RWPE2 (cell line): ENCODE data around the gene ZBTB2.
A peak's percentile ranks its signal among the peaks of the same experiment; 100 is the strongest.

ENCODE experiments used
- ATAC-seq: fragments of 200-7000 bp; cut with Tn5 transposase; 3 replicates; pipeline ENCODE4 v1.9.1; 2021; ENCODE audit warnings: low read depth
- DNase-seq: peaks from one replicate; pipeline ENCODE4 v3.0.0-alpha.2; 2020; ENCODE audit warnings: low spot score
- H3K27ac ChIP-seq: fragments of 450-650 bp; 2 replicates; pipeline ENCODE4 v1.5.1; 2017; ENCODE audit warnings: mild to moderate bottlenecking; ENCODE audit not compliant: poor library complexity, severe bottlenecking
- H3K27me3 ChIP-seq: fragments of 250-450 bp; sonication (Bioruptor Pico); 2 replicates; pipeline ENCODE4 v1.5.1; 2021; ENCODE audit warnings: mild to moderate bottlenecking, moderate library complexity; ENCODE audit not compliant: insufficient read depth, poor library complexity, severe bottlenecking
- H3K36me3 ChIP-seq: fragments of 250-450 bp; sonication (Bioruptor Pico); 2 replicates; pipeline ENCODE4 v1.5.1; 2020; ENCODE audit warnings: low read depth, mild to moderate bottlenecking, moderate library complexity
- H3K4me1 ChIP-seq: fragments of 250-450 bp; sonication (Bioruptor Pico); 2 replicates; pipeline ENCODE4 v1.5.1; 2021; ENCODE audit warnings: mild to moderate bottlenecking, moderate library complexity; ENCODE audit not compliant: insufficient read depth, poor library complexity, severe bottlenecking
- H3K4me3 ChIP-seq: fragments of 250-450 bp; sonication (Bioruptor Pico); 2 replicates; pipeline ENCODE4 v1.5.1; 2021; ENCODE audit warnings: mild to moderate bottlenecking, moderate library complexity; ENCODE audit not compliant: severe bottlenecking
- H3K9me3 ChIP-seq: fragments of 250-450 bp; sonication (Bioruptor Pico); 2 replicates; pipeline ENCODE4 v1.5.1; 2021; ENCODE audit warnings: mild to moderate bottlenecking, moderate library complexity; ENCODE audit not compliant: severe bottlenecking
- TF ChIP-seq, protein P1 (sequence below): fragments of 450-650 bp; IDR thresholded peaks from one replicate; pipeline ENCODE4 v1.5.1; 2017; ENCODE audit warnings: mild to moderate bottlenecking, moderate library complexity; ENCODE audit not compliant: poor library complexity, severe bottlenecking

ZBTB2 gene

DNA sequence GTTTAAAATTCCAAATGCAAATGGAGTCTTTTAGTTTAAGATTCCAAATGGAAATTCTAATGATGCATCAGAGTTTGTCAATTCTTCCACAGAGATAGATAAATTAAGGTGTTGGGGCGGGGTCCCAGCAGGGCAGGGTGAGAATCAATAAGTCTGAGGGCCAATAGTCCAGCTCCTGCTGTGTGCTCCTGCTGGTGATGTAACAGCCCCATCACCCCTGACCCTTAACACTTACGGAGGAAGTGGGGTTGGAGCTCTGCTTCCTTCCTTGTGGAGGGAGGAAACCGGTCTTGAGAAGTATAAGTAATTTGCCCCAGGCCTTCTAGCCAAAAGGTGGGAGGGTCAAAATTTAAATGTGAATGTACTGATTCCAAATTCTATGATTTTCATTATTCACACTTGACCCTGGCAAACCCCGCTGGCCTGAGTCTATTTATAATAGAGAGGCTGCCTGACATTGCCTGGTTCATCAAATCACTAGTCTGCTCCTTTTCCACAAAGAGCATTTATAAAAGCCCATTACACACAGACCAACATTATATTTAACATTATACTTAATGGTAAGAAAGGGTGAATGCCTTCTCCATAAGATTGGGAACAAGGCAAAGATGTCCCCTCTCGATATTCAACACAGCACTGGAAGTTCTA is 17.2 kb downstream of the ZBTB2 start:
- no peak for ATAC-seq
- DNase-seq: no peak
- H3K27me3 ChIP-seq: no peaks in the 10 kb centered on the region
- H3K9me3 ChIP-seq: no peaks in the 10 kb centered on the region
- peak overlapping the region; percentile 36 for H3K27ac ChIP-seq
- TF ChIP-seq, protein P1, sequence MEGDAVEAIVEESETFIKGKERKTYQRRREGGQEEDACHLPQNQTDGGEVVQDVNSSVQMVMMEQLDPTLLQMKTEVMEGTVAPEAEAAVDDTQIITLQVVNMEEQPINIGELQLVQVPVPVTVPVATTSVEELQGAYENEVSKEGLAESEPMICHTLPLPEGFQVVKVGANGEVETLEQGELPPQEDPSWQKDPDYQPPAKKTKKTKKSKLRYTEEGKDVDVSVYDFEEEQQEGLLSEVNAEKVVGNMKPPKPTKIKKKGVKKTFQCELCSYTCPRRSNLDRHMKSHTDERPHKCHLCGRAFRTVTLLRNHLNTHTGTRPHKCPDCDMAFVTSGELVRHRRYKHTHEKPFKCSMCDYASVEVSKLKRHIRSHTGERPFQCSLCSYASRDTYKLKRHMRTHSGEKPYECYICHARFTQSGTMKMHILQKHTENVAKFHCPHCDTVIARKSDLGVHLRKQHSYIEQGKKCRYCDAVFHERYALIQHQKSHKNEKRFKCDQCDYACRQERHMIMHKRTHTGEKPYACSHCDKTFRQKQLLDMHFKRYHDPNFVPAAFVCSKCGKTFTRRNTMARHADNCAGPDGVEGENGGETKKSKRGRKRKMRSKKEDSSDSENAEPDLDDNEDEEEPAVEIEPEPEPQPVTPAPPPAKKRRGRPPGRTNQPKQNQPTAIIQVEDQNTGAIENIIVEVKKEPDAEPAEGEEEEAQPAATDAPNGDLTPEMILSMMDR: no peak
- peaks cover 19% of the 10 kb centered on the region; the same call in 1 of the 2 replicates for H3K36me3 ChIP-seq
- no peak overlapping the region for H3K4me3 ChIP-seq
- H3K4me1 ChIP-seq: peaks cover 14% of the 10 kb centered on the region

DNA sequence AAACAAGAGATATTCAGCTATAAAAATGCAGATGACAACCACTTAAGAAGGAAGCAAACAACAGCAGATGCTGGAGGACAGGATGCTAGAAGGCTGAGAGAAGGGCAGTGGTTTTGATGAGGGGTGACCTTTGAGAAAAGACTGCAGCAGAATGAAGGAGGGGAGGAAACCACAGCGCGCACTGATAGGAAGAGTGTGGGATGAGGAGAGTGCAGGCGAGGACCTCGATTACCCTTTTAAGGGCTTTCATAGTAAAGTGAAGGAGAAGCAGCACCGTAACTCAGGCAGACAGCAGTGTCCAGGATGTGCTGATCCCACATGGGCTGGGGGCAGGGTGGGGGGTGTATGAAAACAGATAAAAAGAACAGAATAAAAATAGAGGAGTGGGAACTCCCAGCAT is 19.2 kb downstream of the ZBTB2 start:
- H3K36me3 ChIP-seq: peaks cover 23% of the 10 kb centered on the region; the same call in 1 of the 2 replicates
- peaks cover 14% of the 10 kb centered on the region for H3K4me1 ChIP-seq
- no peaks in the 10 kb centered on the region for H3K27me3 ChIP-seq
- TF ChIP-seq, protein P1: no peak
- H3K27ac ChIP-seq: no peak overlapping the region
- no peak overlapping the region for H3K4me3 ChIP-seq
- ATAC-seq (no peak), DNase-seq (no peak)
- no peaks in the 10 kb centered on the region for H3K9me3 ChIP-seq

DNA sequence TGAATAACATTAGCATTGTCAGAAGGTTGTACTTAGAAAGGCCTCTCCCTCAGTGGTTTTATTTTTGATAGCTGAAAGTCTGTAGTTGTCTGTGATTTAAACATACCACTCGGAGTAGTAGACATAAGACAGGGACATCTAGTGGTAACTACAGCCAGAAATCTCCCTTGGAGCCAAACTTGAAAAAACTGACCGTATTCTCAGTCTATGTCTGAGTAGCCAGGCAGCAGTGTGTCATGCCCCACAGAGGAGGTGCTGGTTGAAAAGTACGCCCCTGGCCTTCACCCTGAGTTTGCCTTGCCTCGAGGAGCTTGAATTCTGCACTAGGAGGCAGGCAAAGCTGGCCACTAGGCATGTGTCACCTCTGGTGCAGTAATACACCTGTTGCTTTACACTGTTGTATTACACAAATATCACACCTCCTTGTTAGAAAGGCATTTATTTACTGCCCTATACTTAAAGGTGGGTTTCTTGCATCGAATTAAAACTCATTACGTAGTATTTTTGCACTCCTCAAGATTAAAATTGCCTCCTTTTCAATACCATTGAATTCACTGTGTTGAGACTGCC is 20.8 kb downstream of the ZBTB2 start:
- Histone ChIP-seq H3K9me3 (no peaks in the 10 kb centered on the region), H3K4me3 (no peak overlapping the region), H3K4me1 (peaks cover 14% of the 10 kb centered on the region), H3K27ac (no peak overlapping the region), H3K27me3 (no peaks in the 10 kb centered on the region), H3K36me3 (peaks cover 35% of the 10 kb centered on the region)
- ATAC-seq (no peak), DNase-seq (no peak)
- TF ChIP-seq, protein P1: peak; percentile 30

DNA sequence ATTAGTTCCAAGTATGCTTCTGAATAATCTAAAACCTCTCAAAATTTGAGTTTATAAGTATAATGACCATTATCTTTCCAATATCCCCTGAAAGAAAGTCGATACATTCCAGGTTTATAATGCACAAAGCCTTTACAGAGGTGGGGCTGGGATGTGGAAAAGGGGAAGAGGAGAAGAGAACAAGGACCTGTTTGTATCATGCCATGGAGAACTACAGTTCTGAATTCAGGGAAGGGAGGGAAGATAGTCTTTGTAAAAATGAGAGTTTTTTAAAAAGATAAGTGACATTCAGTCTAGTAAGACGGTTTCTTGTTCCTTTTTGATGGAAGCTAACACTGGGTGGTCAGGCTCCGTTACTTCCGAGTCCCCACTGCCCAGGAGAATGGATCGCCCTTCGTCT is 26.1 kb downstream of the ZBTB2 start:
- DNase-seq (no peak), ATAC-seq (no peak)
- H3K36me3 ChIP-seq: peaks cover 34% of the 10 kb centered on the region
- no peaks in the 10 kb centered on the region for H3K27me3 ChIP-seq
- H3K27ac ChIP-seq: no peak overlapping the region
- no peaks in the 10 kb centered on the region for H3K4me1 ChIP-seq
- no peaks in the 10 kb centered on the region for H3K9me3 ChIP-seq
- no peak overlapping the region for H3K4me3 ChIP-seq
- TF ChIP-seq, protein P1: no peak

DNA sequence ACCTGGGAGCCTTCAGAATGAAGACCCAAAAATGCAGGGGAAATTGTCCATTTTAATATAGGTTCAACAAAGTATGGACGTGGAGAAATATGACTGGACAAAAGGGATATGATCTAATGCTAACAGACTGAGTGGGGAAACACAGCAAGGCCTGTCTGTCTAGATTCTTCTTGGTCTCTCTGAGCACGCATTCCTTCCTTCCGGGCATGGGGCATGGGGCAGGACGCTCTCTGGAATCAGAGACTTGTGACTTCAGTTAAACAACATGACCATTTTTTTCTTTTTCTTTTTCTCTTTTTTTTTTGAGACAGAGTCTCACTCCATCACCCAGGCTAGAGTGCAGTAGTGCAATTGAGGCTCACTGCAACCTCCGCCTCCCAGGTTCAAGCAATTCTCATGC is 31.9 kb downstream of the ZBTB2 start:
- no peak overlapping the region for H3K27ac ChIP-seq
- H3K36me3 ChIP-seq: peaks cover 4% of the 10 kb centered on the region
- H3K9me3 ChIP-seq: no peaks in the 10 kb centered on the region
- no peaks in the 10 kb centered on the region for H3K4me1 ChIP-seq
- no peak for DNase-seq
- no peaks in the 10 kb centered on the region for H3K27me3 ChIP-seq
- TF ChIP-seq, protein P1: no peak
- no peak overlapping the region for H3K4me3 ChIP-seq
- no peak for ATAC-seq
